ENCODE results near the gene PLAC8L1.

PLAC8L1 gene

GRCh38 chr5:146078566-146078965, 26.8 kb downstream of the PLAC8L1 start:
- no peak for DNase-seq

- no peak for DNase-seq
These were observed 28.9 kb downstream of the PLAC8L1 start for GRCh38 chr5:146076455-146076854.

GRCh38 chr5:146076028-146076427, 29.3 kb downstream of the PLAC8L1 start:
- DNase-seq = no peak

GRCh38 chr5:146073239-146073900, 32.0 kb downstream of the PLAC8L1 start:
- DNase-seq = no peak

- no peak for DNase-seq
These were observed 32.8 kb downstream of the PLAC8L1 start for GRCh38 chr5:146072595-146072994.

GRCh38 chr5:146071171-146071570, 34.2 kb downstream of the PLAC8L1 start:
- no peak for DNase-seq

- DNase-seq = no peak
These were observed 34.6 kb downstream of the PLAC8L1 start for GRCh38 chr5:146070746-146071145.

- DNase-seq = no peak
These were observed 35.6 kb downstream of the PLAC8L1 start for GRCh38 chr5:146069780-146070099.

GRCh38 chr5:146068977-146069779, 36.2 kb downstream of the PLAC8L1 start:
- no peak for DNase-seq

- no peak for DNase-seq
These were observed 37.2 kb downstream of the PLAC8L1 start for GRCh38 chr5:146068206-146068605.

- DNase-seq = no peak
These were observed 38.4 kb downstream of the PLAC8L1 start for GRCh38 chr5:146066968-146067367.

GRCh38 chr5:146060221-146060585, 45.2 kb downstream of the PLAC8L1 start:
- DNase-seq = no peak

GRCh38 chr5:146059460-146060220, 45.7 kb downstream of the PLAC8L1 start:
- no peak for DNase-seq

- no peak for DNase-seq
These were observed 49.9 kb downstream of the PLAC8L1 start for GRCh38 chr5:146055432-146055831.

- DNase-seq = no peak
These were observed 52.6 kb downstream of the PLAC8L1 start for GRCh38 chr5:146052780-146053179.

- no peak for DNase-seq
These were observed 53.7 kb downstream of the PLAC8L1 start for GRCh38 chr5:146051678-146052077.

- no peak for DNase-seq
These were observed 55.3 kb downstream of the PLAC8L1 start for GRCh38 chr5:146050086-146050485.

GRCh38 chr5:146049704-146050026, 55.7 kb downstream of the PLAC8L1 start:
- no peak for DNase-seq

- DNase-seq = no peak
These were observed 56.2 kb downstream of the PLAC8L1 start for GRCh38 chr5:146048994-146049703.

GRCh38 chr5:146047396-146047795, 58.0 kb downstream of the PLAC8L1 start:
- DNase-seq = no peak

- no peak for DNase-seq
These were observed 61.7 kb downstream of the PLAC8L1 start for GRCh38 chr5:146043722-146044121.

- DNase-seq = no peak
These were observed 62.6 kb downstream of the PLAC8L1 start for GRCh38 chr5:146042628-146043279.

All from activated CD4-positive, alpha-beta T cell treated with anti-CD3 and anti-CD28 coated beads for 1 hour (primary cell).